Esophagus (tissue), 2 donors: Measurements from ENCODE around the gene TGFBR1. TPM values are rescaled to one million over a fixed set of nuclear protein-coding genes. Genes with fewer than 3 reads are reported as not detected.

ENCODE experiments used
- H3K27ac ChIP-seq, 2 donors: one replicate each; pipeline ENCODE4 v1.5.1; 2013; ENCODE audit warnings: low read depth in 2 of 2, mild to moderate bottlenecking in 2 of 2, inconsistent platforms in 1 of 2, low read length in 1 of 2, moderate library complexity in 1 of 2
- H3K27me3 ChIP-seq, 2 donors: one replicate each; pipeline ENCODE4 v1.6.1; 2013; ENCODE audit warnings: low read length in 2 of 2, control low read depth in 1 of 2, mild to moderate bottlenecking in 1 of 2; ENCODE audit not compliant: insufficient read depth in 2 of 2, control insufficient read depth in 1 of 2
- H3K36me3 ChIP-seq, 2 donors: one replicate each; pipeline ENCODE4 v1.6.1; 2013; ENCODE audit warnings: low read length in 1 of 2; ENCODE audit not compliant: control insufficient read depth in 2 of 2, insufficient read depth in 2 of 2
- H3K4me1 ChIP-seq, 2 donors: one replicate each; pipeline ENCODE4 v1.6.1; 2013; ENCODE audit warnings: low read length in 1 of 2; ENCODE audit not compliant: control insufficient read depth in 2 of 2, insufficient read depth in 2 of 2
- H3K4me3 ChIP-seq, 2 donors: one replicate each; pipeline ENCODE4 v1.5.1; 2013; ENCODE audit warnings: low read length in 2 of 2, mild to moderate bottlenecking in 2 of 2, low read depth in 1 of 2, moderate library complexity in 1 of 2
- H3K9me3 ChIP-seq, 2 donors: one replicate each; pipeline ENCODE4 v1.6.1; 2013; ENCODE audit warnings: mild to moderate bottlenecking in 2 of 2, low read depth in 1 of 2, low read length in 1 of 2, moderate library complexity in 1 of 2; ENCODE audit not compliant: control insufficient read depth in 2 of 2, insufficient read depth in 1 of 2
- WGBS, 2 donors: extraction: QIAGEN DNeasy Blood & Tissue Kit; methylation state at CpG; one replicate each; pipeline ENCODE4 v1.1.7; 2013; 5-methylcytosine and 5-hydroxymethylcytosine counted together
- polyA plus RNA-seq, 2 donors: library from polyadenylated mRNA; stranded (reverse); fragments of 200-250 nt; gene quantifications; one replicate each; pipeline ENCODE4 v1.2.3, GENCODE V29; 2013
- donor health status: healthy with polysubstance abuse.
- donor health status: Bipolar disorder and iron deficiency.

The TGFBR1 gene
- polyA plus RNA-seq, 2 donors: 6.6 TPM

GRCh38 chr9:99128133-99128406 is 23.2 kb downstream of the TGFBR1 start:
- H3K4me1 ChIP-seq: peaks cover 0 to 2% of the 10 kb centered on the region in 2 donors
- no peaks in the 10 kb centered on the region for H3K9me3 ChIP-seq
- peaks cover 0 to 3% of the 10 kb centered on the region in 2 donors for H3K36me3 ChIP-seq
- 79 to 90% methylated on average over 1 of the region's 1 CpG for WGBS, 2 donors
- peak overlapping the region in 1 of 2 donors; percentile 50 for H3K27ac ChIP-seq
- no peaks in the 10 kb centered on the region for H3K27me3 ChIP-seq
- no peak overlapping the region for H3K4me3 ChIP-seq

GRCh38 chr9:99129091-99129490 is 24.2 kb downstream of the TGFBR1 start:
- Histone ChIP-seq H3K4me3 (no peak overlapping the region), H3K4me1 (peaks cover 0 to 2% of the 10 kb centered on the region in 2 donors), H3K27ac (no peak overlapping the region), H3K9me3 (no peaks in the 10 kb centered on the region), H3K27me3 (no peaks in the 10 kb centered on the region), H3K36me3 (peaks cover 0 to 3% of the 10 kb centered on the region in 2 donors)
- 43 to 52% methylated on average over 1 of the region's 1 CpG for WGBS, 2 donors

- H3K9me3 ChIP-seq: no peaks in the 10 kb centered on the region
- H3K4me3 ChIP-seq: no peak overlapping the region
- no peak overlapping the region for H3K27ac ChIP-seq
- 72 to 85% methylated on average over 3 of the region's 3 CpGs for WGBS, 2 donors
- H3K4me1 ChIP-seq: peaks cover 0 to 2% of the 10 kb centered on the region in 2 donors
- H3K27me3 ChIP-seq: no peaks in the 10 kb centered on the region
- H3K36me3 ChIP-seq: peaks cover 0 to 3% of the 10 kb centered on the region in 2 donors
Observed at GRCh38 chr9:99130069-99130468, 25.2 kb downstream of the TGFBR1 start.

- Histone ChIP-seq H3K27me3 (no peaks in the 10 kb centered on the region), H3K27ac (no peak overlapping the region)
- 66 to 74% methylated on average over 2 of the region's 2 CpGs for WGBS, 2 donors
Observed at GRCh38 chr9:99133145-99133544, 28.2 kb downstream of the TGFBR1 start.

GRCh38 chr9:99134893-99135341 is 30.0 kb downstream of the TGFBR1 start:
- no peaks in the 10 kb centered on the region for H3K4me1 ChIP-seq
- no peak overlapping the region for H3K27ac ChIP-seq
- H3K4me3 ChIP-seq: no peak overlapping the region
- peaks cover 0 to 5% of the 10 kb centered on the region in 2 donors for H3K36me3 ChIP-seq
- no peaks in the 10 kb centered on the region for H3K9me3 ChIP-seq
- no peaks in the 10 kb centered on the region for H3K27me3 ChIP-seq

More at GRCh38 chr9:99133145-99133544, 28.2 kb downstream of the TGFBR1 start:
- no peaks in the 10 kb centered on the region for H3K9me3 ChIP-seq
- H3K4me3 ChIP-seq: no peak overlapping the region
- peaks cover 0 to under 1% of the 10 kb centered on the region in 2 donors for H3K4me1 ChIP-seq
- H3K36me3 ChIP-seq: peaks cover 0 to 3% of the 10 kb centered on the region in 2 donors

DNA sequence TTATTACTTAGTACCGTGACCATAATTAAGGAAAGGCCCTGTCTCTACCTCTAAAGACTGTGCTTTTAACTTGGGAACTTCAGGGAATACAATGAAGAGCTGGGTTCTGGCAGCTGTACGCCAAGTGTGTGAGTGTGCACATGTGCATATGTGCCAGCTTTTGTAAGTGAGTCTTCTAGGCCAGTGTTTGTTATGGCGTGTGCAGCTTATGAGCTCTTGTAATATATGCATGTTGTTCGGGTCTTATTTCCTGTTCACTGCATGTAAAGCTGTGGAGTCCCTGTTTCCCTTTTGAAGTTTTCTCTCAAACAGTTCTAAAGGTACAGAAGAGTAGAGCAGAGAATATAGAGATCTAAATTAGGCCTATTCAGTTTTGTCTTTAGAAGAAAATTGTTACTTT is 30.5 kb downstream of the TGFBR1 start:
- peaks cover 0 to 5% of the 10 kb centered on the region in 2 donors for H3K36me3 ChIP-seq
- no peak overlapping the region for H3K4me3 ChIP-seq
- H3K27me3 ChIP-seq: no peaks in the 10 kb centered on the region
- no peak overlapping the region for H3K27ac ChIP-seq
- H3K9me3 ChIP-seq: no peaks in the 10 kb centered on the region
- H3K4me1 ChIP-seq: no peaks in the 10 kb centered on the region
- WGBS, 2 donors: 59 to 63% methylated on average over 4 of the region's 4 CpGs

DNA sequence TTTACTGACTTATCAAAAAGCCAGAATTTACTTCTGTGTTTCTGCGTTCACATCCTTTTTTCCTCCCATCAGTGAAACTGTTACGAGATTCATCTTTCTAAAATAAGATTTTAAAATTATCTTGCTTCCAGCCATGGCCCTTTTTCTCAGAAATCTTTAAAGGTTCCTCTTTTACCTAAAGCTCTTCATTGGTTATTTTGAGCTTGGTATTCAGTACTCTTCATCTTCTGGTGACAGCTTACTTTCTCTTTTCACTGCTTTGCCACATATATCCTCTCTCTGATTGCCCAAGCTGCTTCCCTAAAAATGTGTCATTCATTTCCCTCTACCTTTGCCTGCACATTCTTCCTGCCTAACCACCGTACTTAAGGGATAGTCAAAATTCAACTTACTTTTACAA is 32.3 kb downstream of the TGFBR1 start:
- Histone ChIP-seq H3K27me3 (no peaks in the 10 kb centered on the region), H3K27ac (no peak overlapping the region), H3K9me3 (no peaks in the 10 kb centered on the region), H3K4me1 (no peaks in the 10 kb centered on the region), H3K36me3 (peaks cover 0 to 3% of the 10 kb centered on the region in 2 donors), H3K4me3 (no peak overlapping the region)
- WGBS, 2 donors: 84 to 86% methylated on average over 3 of the region's 3 CpGs

DNA sequence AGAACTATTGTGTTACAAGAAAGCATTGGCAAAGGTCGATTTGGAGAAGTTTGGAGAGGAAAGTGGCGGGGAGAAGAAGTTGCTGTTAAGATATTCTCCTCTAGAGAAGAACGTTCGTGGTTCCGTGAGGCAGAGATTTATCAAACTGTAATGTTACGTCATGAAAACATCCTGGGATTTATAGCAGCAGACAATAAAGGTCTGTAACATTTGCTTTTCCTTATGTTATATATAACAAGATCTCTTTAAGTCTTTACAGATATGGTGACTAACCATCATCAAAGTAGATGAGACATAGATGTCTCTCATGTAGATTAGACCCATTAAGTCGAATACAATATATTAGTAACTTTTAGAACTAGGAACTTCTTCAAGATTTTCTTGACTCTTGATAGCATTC is 33.0 kb downstream of the TGFBR1 start:
- WGBS, 2 donors: 86 to 87% methylated on average over 7 of the region's 7 CpGs
- no peaks in the 10 kb centered on the region for H3K4me1 ChIP-seq
- no peaks in the 10 kb centered on the region for H3K27me3 ChIP-seq
- H3K27ac ChIP-seq: no peak overlapping the region
- H3K36me3 ChIP-seq: peaks cover 0 to 2% of the 10 kb centered on the region in 2 donors
- no peaks in the 10 kb centered on the region for H3K9me3 ChIP-seq
- no peak overlapping the region for H3K4me3 ChIP-seq

DNA sequence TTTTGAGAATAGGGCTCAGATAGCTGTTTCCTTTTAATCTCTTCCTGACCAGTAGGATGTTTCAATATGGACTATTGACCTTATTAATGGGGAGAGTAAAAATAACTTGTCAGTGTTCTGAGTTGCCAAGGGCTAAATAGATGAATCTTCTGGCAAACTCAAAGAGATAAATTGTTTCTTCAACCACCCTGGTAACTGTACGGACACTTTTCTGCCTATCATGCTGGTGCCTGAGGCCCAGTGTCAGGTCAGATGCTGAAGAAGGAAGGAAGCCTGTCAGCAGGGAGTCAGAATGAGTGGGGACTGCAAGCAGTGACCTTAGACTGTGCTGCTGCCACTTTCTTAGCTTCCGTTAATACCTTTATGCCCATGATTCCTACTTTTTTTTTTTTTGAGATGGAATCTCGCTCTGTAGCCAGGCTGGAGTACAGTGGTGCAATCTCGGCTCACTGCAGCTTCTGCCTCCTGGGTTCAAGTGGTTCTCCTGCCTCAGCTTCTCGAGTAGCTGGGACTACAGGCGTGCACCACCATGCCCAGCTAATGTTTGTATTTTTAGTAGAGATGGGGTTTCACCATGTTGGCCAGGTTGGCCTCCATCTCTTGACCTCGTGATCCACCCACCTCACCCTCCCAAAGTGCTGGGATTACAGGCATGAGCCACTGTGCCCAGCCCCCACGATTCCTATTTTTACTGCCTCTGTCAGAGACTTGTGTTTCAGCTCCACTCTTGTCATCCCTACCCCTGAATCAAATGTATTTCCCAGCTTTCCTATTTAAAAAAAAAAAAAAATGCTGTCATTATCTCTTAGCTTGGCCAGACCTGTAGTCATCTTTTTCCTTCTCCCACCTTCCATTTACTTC is 33.7 kb downstream of the TGFBR1 start:
- H3K4me1 ChIP-seq: no peaks in the 10 kb centered on the region
- no peaks in the 10 kb centered on the region for H3K9me3 ChIP-seq
- peaks cover 0 to 2% of the 10 kb centered on the region in 2 donors for H3K36me3 ChIP-seq
- H3K27ac ChIP-seq: no peak overlapping the region
- WGBS, 2 donors: 88 to 89% methylated on average over 8 of the region's 8 CpGs
- no peak overlapping the region for H3K4me3 ChIP-seq
- H3K27me3 ChIP-seq: no peaks in the 10 kb centered on the region

DNA sequence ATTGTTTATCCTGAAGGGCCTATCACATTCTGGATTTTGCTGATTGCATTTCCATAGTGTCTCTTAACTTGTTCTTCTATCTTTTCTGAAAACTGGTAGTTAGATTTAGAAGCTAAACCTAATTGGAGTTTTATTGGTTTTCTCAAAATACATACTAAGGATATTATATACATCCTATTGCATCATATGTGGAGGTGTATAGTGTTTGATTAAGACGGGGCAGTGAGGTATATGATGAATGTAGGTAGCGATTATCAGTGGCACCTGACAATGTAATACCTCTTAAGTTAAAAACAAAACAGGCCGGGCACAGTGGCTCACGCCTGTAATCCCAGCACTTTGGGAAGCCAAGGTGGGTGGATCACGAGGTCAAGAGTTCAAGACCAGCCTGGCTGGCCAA is 35.0 kb downstream of the TGFBR1 start:
- Histone ChIP-seq H3K9me3 (no peaks in the 10 kb centered on the region), H3K36me3 (peaks cover 0 to 2% of the 10 kb centered on the region in 2 donors), H3K4me3 (no peak overlapping the region), H3K27ac (no peak overlapping the region), H3K4me1 (no peaks in the 10 kb centered on the region), H3K27me3 (no peaks in the 10 kb centered on the region)
- WGBS, 2 donors: 87 to 94% methylated on average over 5 of the region's 5 CpGs
